ENCODE measurements around the gene SIRPG. TPM values are rescaled to one million over a fixed set of nuclear protein-coding genes. Genes with fewer than 3 reads are reported as not detected.

The SIRPG gene
- total and polyA plus RNA-seq, 8 donors = 0.15 to 0.58 (median 0.34) TPM; not detected in 1

GRCh38 chr20:1631309-1632151, 26.0 kb downstream of the SIRPG start:
- no peaks in the 10 kb centered on the region for H3K36me3 ChIP-seq
- H3K27ac ChIP-seq = no peak overlapping the region
- no peak overlapping the region for H3K4me3 ChIP-seq
- peaks cover 0 to 15% of the 10 kb centered on the region in 2 donors for H3K27me3 ChIP-seq
- DNase-seq (no peak), ATAC-seq (no peak)
- H3K9me3 ChIP-seq = no peaks in the 10 kb centered on the region
- intact Hi-C loops (cut with DNase I) = no loop called here
- TF ChIP-seq, protein P1, sequence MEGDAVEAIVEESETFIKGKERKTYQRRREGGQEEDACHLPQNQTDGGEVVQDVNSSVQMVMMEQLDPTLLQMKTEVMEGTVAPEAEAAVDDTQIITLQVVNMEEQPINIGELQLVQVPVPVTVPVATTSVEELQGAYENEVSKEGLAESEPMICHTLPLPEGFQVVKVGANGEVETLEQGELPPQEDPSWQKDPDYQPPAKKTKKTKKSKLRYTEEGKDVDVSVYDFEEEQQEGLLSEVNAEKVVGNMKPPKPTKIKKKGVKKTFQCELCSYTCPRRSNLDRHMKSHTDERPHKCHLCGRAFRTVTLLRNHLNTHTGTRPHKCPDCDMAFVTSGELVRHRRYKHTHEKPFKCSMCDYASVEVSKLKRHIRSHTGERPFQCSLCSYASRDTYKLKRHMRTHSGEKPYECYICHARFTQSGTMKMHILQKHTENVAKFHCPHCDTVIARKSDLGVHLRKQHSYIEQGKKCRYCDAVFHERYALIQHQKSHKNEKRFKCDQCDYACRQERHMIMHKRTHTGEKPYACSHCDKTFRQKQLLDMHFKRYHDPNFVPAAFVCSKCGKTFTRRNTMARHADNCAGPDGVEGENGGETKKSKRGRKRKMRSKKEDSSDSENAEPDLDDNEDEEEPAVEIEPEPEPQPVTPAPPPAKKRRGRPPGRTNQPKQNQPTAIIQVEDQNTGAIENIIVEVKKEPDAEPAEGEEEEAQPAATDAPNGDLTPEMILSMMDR (IDR thresholded peaks at IDR 0.05) = no peak
- H3K4me1 ChIP-seq = peaks cover 0 to 20% of the 10 kb centered on the region in 2 donors

DNA sequence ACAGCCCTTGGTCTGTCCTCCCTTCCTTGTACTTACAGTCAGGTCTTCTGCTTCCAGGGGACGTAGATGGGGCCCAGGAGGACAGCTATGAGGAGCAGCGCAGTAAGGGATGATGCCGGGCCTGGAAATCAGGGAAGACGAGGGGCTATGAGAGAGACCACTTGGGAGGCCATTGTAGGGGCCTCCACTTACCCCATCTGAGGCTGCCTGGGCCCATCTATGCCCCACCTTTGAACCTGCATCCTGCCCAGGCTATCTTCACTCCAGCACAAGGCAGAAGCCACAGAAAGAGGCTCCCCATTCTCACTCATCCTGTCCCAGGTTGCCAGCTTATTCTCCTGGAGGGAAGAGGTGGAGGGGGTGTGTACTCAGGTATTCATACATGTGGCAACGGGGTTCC, 27.4 kb downstream of the SIRPG start:
- Histone ChIP-seq H3K4me3 (no peak overlapping the region), H3K27me3 (peaks cover 0 to 15% of the 10 kb centered on the region in 2 donors), H3K36me3 (no peaks in the 10 kb centered on the region), H3K27ac (no peak overlapping the region), H3K9me3 (no peaks in the 10 kb centered on the region), H3K4me1 (peaks cover 0 to 23% of the 10 kb centered on the region in 2 donors)
- TF ChIP-seq, protein P1 (IDR thresholded peaks at IDR 0.05) = no peak
- intact Hi-C loops (cut with DNase I) = no loop called here
- ATAC-seq (no peak), DNase-seq (no peak)

GRCh38 chr20:1629321-1629720, 28.3 kb downstream of the SIRPG start:
- Histone ChIP-seq H3K9me3 (no peaks in the 10 kb centered on the region), H3K27ac (no peak overlapping the region), H3K4me1 (peaks cover 0 to 26% of the 10 kb centered on the region in 2 donors), H3K36me3 (no peaks in the 10 kb centered on the region), H3K27me3 (peaks cover 0 to 15% of the 10 kb centered on the region in 2 donors), H3K4me3 (no peak overlapping the region)
- no peak for ATAC-seq
- TF ChIP-seq, protein P1 (IDR thresholded peaks at IDR 0.05) = no peak
- intact Hi-C loops (cut with DNase I) = no loop called here
- no peak for DNase-seq

DNA sequence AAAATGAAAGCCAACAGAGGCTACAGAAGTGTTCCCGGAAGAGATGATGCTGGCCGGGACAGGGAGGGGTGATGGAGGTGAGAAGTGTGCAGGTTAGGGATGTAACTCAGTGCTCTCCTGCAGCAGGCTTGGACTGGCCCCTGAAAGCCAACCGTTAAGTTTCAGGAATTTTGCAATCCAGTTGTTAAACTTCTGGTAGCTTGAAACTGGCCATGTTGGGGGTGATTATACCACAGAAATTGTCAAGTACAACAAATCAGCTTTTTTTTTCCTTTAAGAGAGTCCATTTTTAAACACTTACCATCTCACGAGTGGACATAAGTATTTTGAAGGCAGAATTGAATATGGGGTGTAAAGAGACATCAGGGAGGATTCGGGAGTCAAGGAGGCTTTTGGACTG, 29.0 kb downstream of the SIRPG start:
- peaks cover 0 to 15% of the 10 kb centered on the region in 2 donors for H3K27me3 ChIP-seq
- intact Hi-C loops (cut with DNase I) = no loop called here
- peaks cover 0 to 33% of the 10 kb centered on the region in 2 donors for H3K4me1 ChIP-seq
- no peaks in the 10 kb centered on the region for H3K9me3 ChIP-seq
- no peaks in the 10 kb centered on the region for H3K36me3 ChIP-seq
- no peak for DNase-seq
- no peak overlapping the region for H3K4me3 ChIP-seq
- H3K27ac ChIP-seq = no peak overlapping the region
- no peak for ATAC-seq
- TF ChIP-seq, protein P1 (IDR thresholded peaks at IDR 0.05) = no peak

DNA sequence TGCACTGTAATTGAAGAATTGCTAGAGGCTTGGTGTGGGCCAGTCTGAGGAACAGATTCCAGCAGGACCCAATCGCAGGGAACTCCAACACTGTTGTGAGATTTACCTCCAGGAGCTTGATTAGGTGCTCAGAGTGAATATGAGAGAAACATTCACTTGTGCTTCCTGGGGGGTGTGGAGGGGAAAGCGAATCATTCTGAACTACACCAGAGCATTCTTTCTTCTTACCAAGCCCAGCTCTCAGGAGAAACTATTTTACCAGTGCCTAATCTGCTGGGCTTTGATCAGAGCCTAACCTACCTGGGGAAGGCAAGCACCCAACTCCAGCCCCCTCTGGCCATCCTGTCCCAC, 30.4 kb downstream of the SIRPG start:
- Histone ChIP-seq H3K27me3 (peaks cover 0 to 15% of the 10 kb centered on the region in 2 donors), H3K36me3 (no peaks in the 10 kb centered on the region), H3K4me1 (peaks cover 0 to 41% of the 10 kb centered on the region in 2 donors), H3K9me3 (no peaks in the 10 kb centered on the region), H3K4me3 (no peak overlapping the region), H3K27ac (no peak overlapping the region)
- ATAC-seq (no peak), DNase-seq (no peak)
- intact Hi-C loops (cut with DNase I) = no loop called here
- TF ChIP-seq, protein P1 (IDR thresholded peaks at IDR 0.05) = no peak
